HCT116 (cell line): ENCODE data around the gene CDON. TPM values are rescaled to one million over a fixed set of nuclear protein-coding genes. Genes with fewer than 3 reads are reported as not detected.

ENCODE experiments used
- ATAC-seq: fragments of 200-7000 bp; cut with Tn5 transposase; 2 replicates; pipeline ENCODE4 v1.9.1; 2020; ENCODE audit warnings: mild to moderate bottlenecking, moderate library complexity
- BruUV-seq: library from RNA; stranded (reverse); fragments of 400-500 nt; replicated peaks from 2 replicates; lab custom pipeline; 2021; lab: Mats Ljungman, UMichigan
- CTCF ChIA-PET: fragments of 300-600 bp; sonication (Branson Sonifier 250); formaldehyde crosslinking; loops from one replicate; lab custom pipeline; 2021; ENCODE audit warnings: antibody characterized with exemption; lab: Charles Lee
- POLR2A ChIA-PET: fragments of 300-600, 350-600 bp; sonication (Branson Sonifier 250); formaldehyde crosslinking; loops from one replicate; lab custom pipeline; 2021; ENCODE audit warnings: antibody characterized with exemption; lab: Charles Lee
- RAD21 ChIA-PET, 2 experiments: fragments of 300-600 bp; sonication (Branson Sonifier 250); formaldehyde crosslinking; loops; one replicate each; lab custom pipeline; 2023; ENCODE audit warnings: low total read pairs in 2 of 2; ENCODE audit not compliant: uncharacterized antibody in 2 of 2, unreplicated experiment in 2 of 2, low non-redundant PET in 1 of 2; lab: Charles Lee
- DNase-seq: peaks from one replicate; pipeline ENCODE4 v3.0.0-alpha.2; 2010; ENCODE audit warnings: low read depth, low spot score
- H2AFZ ChIP-seq: fragments of 200-600 bp; shearing (Covaris generic), sonication (generic); 2 replicates; pipeline ENCODE4 v1.6.1; 2017; ENCODE audit warnings: low read depth, mixed run types, mixed read lengths, antibody characterized with exemption, low read length; ENCODE audit not compliant: poor library complexity, severe bottlenecking
- H3K27ac ChIP-seq: 2 replicates; pipeline ENCODE4 v1.5.1; 2012; ENCODE audit warnings: low read depth, low read length
- H3K27me3 ChIP-seq: fragments of 200-600 bp; sonication (generic); 2 replicates; pipeline ENCODE4 v1.6.1; 2016; ENCODE audit warnings: mixed run types, low read length, mixed read lengths; ENCODE audit not compliant: insufficient read depth
- H3K36me3 ChIP-seq, 2 experiments: fragments of 200-500 bp in 1 of 2; fragments of 200-600 bp in 1 of 2; sonication (Bioruptor generic) in 1 of 2; sonication (generic) in 1 of 2; 2 replicates each; pipeline versions ENCODE4 v1.5.1 to v1.6.1; 2014 to 2016; ENCODE audit warnings: low read length in 2 of 2, inconsistent platforms in 1 of 2, mixed read lengths in 1 of 2, mixed run types in 1 of 2; ENCODE audit not compliant: insufficient read depth in 2 of 2, control insufficient read depth in 1 of 2
- H3K4me1 ChIP-seq, 2 experiments: fragments of 200-600 bp in 1 of 2; sonication (generic) in 1 of 2; 2 replicates each; pipeline versions ENCODE4 v1.5.1 to v1.6.1; 2012 to 2017; ENCODE audit warnings: low read length in 2 of 2, inconsistent platforms in 1 of 2, mild to moderate bottlenecking in 1 of 2, mixed read lengths in 1 of 2, mixed run types in 1 of 2, moderate library complexity in 1 of 2; ENCODE audit not compliant: insufficient read depth in 2 of 2, control insufficient read depth in 1 of 2
- H3K4me2 ChIP-seq: fragments of 200-600 bp; sonication (generic); 2 replicates; pipeline ENCODE4 v1.6.1; 2017; ENCODE audit warnings: mixed run types, low read length, mixed read lengths
- H3K4me3 ChIP-seq, 2 experiments: fragments of 200-600 bp in 1 of 2; sonication (generic) in 1 of 2; replicated peaks in 1 of 2; 2 replicates each; pipeline ENCODE4 v1.5.1; 2011 to 2016; ENCODE audit warnings: low read length in 2 of 2, control low read depth in 1 of 2, low read depth in 1 of 2, mild to moderate bottlenecking in 1 of 2, mixed read lengths in 1 of 2, mixed run types in 1 of 2
- H3K79me2 ChIP-seq: fragments of 200-600 bp; sonication (generic); 2 replicates; pipeline ENCODE4 v1.6.1; 2017; ENCODE audit warnings: mild to moderate bottlenecking, mixed run types, low read length, moderate library complexity, mixed read lengths; ENCODE audit not compliant: insufficient read depth
- H3K9ac ChIP-seq: fragments of 200-600 bp; sonication (generic); 2 replicates; pipeline ENCODE4 v1.6.1; 2016; ENCODE audit warnings: low read length, mixed read lengths
- H3K9me2 ChIP-seq: fragments of 200-600 bp; sonication (generic), shearing (Covaris generic); 2 replicates; pipeline ENCODE4 v1.6.1; 2017; ENCODE audit warnings: mixed run types, mild to moderate bottlenecking, moderate library complexity; ENCODE audit not compliant: insufficient read depth
- H3K9me3 ChIP-seq, 2 experiments: fragments of 200-500 bp in 1 of 2; fragments of 200-600 bp in 1 of 2; sonication (Bioruptor generic) in 1 of 2; sonication (generic) in 1 of 2; 2 replicates each; pipeline ENCODE4 v1.6.1; 2014 to 2017; ENCODE audit warnings: low read length in 2 of 2, mixed read lengths in 2 of 2, inconsistent platforms in 1 of 2, low read depth in 1 of 2, mild to moderate bottlenecking in 1 of 2, mixed run types in 1 of 2, moderate library complexity in 1 of 2; ENCODE audit not compliant: control insufficient read depth in 1 of 2, insufficient read depth in 1 of 2
- H4K20me1 ChIP-seq: fragments of 200-600 bp; sonication (generic), shearing (Covaris generic); 2 replicates; pipeline ENCODE4 v1.6.1; 2017; ENCODE audit warnings: mixed run types, mild to moderate bottlenecking, moderate library complexity; ENCODE audit not compliant: insufficient read depth
- EZH2 ChIP-seq: fragments of 200-600 bp; sonication (generic); IDR thresholded peaks from 2 replicates; pipeline ENCODE4 v1.6.1; 2017; ENCODE audit warnings: antibody characterized with exemption, mixed run types
- FOSL1 ChIP-seq: IDR thresholded peaks from 2 replicates; pipeline ENCODE4 v1.6.1; 2012; ENCODE audit warnings: low read depth
- JUND ChIP-seq: IDR thresholded peaks from 2 replicates; pipeline ENCODE4 v1.6.1; 2012
- POLR2A ChIP-seq: IDR thresholded peaks from 2 replicates; pipeline ENCODE4 v1.7.0; 2011; ENCODE audit warnings: borderline replicate concordance; ENCODE audit not compliant: insufficient read depth, insufficient read length; ENCODE audit errors: extremely low read depth
- POLR2AphosphoS5 ChIP-seq: IDR thresholded peaks from 2 replicates; pipeline ENCODE4 v1.6.1; 2011; ENCODE audit warnings: mild to moderate bottlenecking, low read depth, low read length, moderate library complexity
- SP1 ChIP-seq: IDR thresholded peaks from 2 replicates; pipeline ENCODE4 v1.6.1; 2012; ENCODE audit warnings: low read depth
- SRF ChIP-seq: IDR thresholded peaks from 2 replicates; pipeline ENCODE4 v1.6.1; 2012; ENCODE audit warnings: low read depth
- ZFX ChIP-seq: fragments of 450-650 bp; IDR thresholded peaks from 2 replicates; pipeline ENCODE4 v1.6.1; 2017
- ZNF274 ChIP-seq: fragments of 200-500 bp; sonication (Bioruptor generic); IDR thresholded peaks from 2 replicates; pipeline ENCODE4 v1.6.1; 2014; ENCODE audit warnings: mild to moderate bottlenecking, low read depth, low read length, inconsistent platforms
- intact Hi-C: fragments of 100-400 bp; cut with micrococcal nuclease; formaldehyde crosslinking; loops from 2 replicates; pipeline ENCODE4 v1.10.0; 2022
- total RNA-seq: library from RNA; stranded (reverse); gene quantifications from one replicate; pipeline ENCODE4 v1.2.1, GENCODE V29; 2021; ENCODE audit not compliant: unreplicated experiment
- TF ChIP-seq, protein P1 (sequence below): IDR thresholded peaks from 2 replicates; pipeline ENCODE4 v1.6.1; 2011; ENCODE audit warnings: mild to moderate bottlenecking, low read length, moderate library complexity; ENCODE audit not compliant: insufficient replicate concordance; ENCODE audit errors: extremely low read depth
- TF ChIP-seq, protein P2 (sequence below): IDR thresholded peaks from 2 replicates; pipeline ENCODE4 v1.6.1; 2012
- TF ChIP-seq, protein P3 (sequence below), 3 experiments: fragments of 200-600 bp in 1 of 3; sonication (generic) in 1 of 3; IDR thresholded peaks in 2 of 3; conservative IDR thresholded peaks in 1 of 3; 2 replicates each; pipeline ENCODE4 v1.5.1; 2012 to 2017; ENCODE audit warnings: low read depth in 2 of 3, low read length in 2 of 3, antibody characterized with exemption in 1 of 3, borderline replicate concordance in 1 of 3, control low read depth in 1 of 3, mild to moderate bottlenecking in 1 of 3, mixed read lengths in 1 of 3, mixed run types in 1 of 3, moderate library complexity in 1 of 3; ENCODE audit not compliant: insufficient read depth in 1 of 3
- TF ChIP-seq, protein P4 (sequence below): IDR thresholded peaks from 2 replicates; pipeline ENCODE4 v1.6.1; 2012; ENCODE audit warnings: low read depth

Gene CDON
- total RNA-seq, 1 experiment from 2014 or later: 16.9 TPM

DNA sequence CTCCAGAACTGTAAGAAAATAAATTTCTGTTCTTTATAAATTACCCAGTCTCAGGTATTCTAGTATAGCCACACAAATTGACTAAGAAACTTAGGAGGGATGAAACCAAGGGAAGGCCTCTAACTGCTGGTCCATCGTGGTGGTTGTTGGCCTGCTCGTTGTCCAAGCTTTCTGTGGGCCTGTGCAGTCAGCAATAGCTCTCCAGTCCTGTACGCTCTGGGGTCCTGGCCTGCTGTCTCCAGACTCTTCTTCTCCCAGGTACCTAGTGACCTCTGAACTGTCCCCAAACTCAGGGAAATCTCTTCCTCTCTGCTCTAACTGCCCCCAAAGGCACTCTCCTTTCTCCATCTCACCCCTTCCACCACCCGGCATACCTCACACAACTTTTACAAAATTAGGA lies 122.5 kb downstream of the CDON start (continued):
- TF ChIP-seq, protein P1, sequence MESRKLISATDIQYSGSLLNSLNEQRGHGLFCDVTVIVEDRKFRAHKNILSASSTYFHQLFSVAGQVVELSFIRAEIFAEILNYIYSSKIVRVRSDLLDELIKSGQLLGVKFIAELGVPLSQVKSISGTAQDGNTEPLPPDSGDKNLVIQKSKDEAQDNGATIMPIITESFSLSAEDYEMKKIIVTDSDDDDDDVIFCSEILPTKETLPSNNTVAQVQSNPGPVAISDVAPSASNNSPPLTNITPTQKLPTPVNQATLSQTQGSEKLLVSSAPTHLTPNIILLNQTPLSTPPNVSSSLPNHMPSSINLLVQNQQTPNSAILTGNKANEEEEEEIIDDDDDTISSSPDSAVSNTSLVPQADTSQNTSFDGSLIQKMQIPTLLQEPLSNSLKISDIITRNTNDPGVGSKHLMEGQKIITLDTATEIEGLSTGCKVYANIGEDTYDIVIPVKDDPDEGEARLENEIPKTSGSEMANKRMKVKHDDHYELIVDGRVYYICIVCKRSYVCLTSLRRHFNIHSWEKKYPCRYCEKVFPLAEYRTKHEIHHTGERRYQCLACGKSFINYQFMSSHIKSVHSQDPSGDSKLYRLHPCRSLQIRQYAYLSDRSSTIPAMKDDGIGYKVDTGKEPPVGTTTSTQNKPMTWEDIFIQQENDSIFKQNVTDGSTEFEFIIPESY: no peak
- TF ChIP-seq POLR2A: no peak
- no peak for TF ChIP-seq JUND
- TF ChIP-seq, all 23 proteins: peak for 0

DNA sequence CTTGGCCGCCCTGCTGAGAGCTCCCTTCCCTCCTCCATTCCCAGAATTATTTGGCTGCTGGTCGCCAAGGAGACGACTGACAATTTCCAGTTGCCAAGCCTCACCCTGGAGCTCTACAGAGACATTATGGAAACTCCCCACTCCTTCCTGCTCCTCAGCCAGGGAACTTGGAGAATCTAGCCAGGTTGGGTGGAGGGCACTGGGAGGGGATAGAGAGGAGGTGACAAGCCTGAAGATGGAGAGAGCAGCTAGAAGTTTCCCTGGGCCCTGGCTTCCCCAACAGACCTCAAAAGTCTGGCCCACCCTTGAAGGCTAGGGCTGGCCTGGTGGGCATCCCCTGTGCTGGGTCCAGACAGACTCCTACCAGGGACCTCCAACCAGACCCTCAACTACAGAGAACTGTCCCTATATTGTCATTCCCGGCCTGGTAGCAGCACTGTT lies 123.6 kb downstream of the CDON start:
- ChIA-PET CTCF (interaction anchor here (1.9 kb wide), 1 partner anchor 255 kb away, joined by 5 read pairs; no protein-coding TSS in a partner anchor), POLR2A (no interaction called here), RAD21 (no interaction called here)
- Histone ChIP-seq H4K20me1 (no peaks in the 10 kb centered on the region), H3K79me2 (no peaks in the 10 kb centered on the region), H3K9ac (no peak overlapping the region), H3K4me3 (no peak overlapping the region), H3K9me2 (no peaks in the 10 kb centered on the region), H2AFZ (no peak overlapping the region), H3K4me2 (no peak overlapping the region), H3K36me3 (no peaks in the 10 kb centered on the region), H3K27ac (no peak overlapping the region), H3K9me3 (no peaks in the 10 kb centered on the region), H3K27me3 (no peaks in the 10 kb centered on the region), H3K4me1 (peaks cover 0 to 12% of the 10 kb centered on the region in 2 experiments; a peak in 2 of 4 replicates)
- TF ChIP-seq ZNF274: no peak
- no peak for TF ChIP-seq ZFX
- TF ChIP-seq, protein P2, sequence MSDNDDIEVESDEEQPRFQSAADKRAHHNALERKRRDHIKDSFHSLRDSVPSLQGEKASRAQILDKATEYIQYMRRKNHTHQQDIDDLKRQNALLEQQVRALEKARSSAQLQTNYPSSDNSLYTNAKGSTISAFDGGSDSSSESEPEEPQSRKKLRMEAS: no peak
- TF ChIP-seq POLR2AphosphoS5: no peak
- no peak for TF ChIP-seq SRF
- no peak for TF ChIP-seq EZH2
- TF ChIP-seq, protein P3, sequence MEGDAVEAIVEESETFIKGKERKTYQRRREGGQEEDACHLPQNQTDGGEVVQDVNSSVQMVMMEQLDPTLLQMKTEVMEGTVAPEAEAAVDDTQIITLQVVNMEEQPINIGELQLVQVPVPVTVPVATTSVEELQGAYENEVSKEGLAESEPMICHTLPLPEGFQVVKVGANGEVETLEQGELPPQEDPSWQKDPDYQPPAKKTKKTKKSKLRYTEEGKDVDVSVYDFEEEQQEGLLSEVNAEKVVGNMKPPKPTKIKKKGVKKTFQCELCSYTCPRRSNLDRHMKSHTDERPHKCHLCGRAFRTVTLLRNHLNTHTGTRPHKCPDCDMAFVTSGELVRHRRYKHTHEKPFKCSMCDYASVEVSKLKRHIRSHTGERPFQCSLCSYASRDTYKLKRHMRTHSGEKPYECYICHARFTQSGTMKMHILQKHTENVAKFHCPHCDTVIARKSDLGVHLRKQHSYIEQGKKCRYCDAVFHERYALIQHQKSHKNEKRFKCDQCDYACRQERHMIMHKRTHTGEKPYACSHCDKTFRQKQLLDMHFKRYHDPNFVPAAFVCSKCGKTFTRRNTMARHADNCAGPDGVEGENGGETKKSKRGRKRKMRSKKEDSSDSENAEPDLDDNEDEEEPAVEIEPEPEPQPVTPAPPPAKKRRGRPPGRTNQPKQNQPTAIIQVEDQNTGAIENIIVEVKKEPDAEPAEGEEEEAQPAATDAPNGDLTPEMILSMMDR (IDR thresholded peaks at IDR 0.05 in 2 of 3, conservative IDR thresholded peaks at IDR 0.05 in 1 of 3; ENCODE audit: borderline replicate concordance in 1 of 3, insufficient read depth in 1 of 3, low read depth in 2 of 3, low read length in 2 of 3): no peak
- TF ChIP-seq, protein P4, sequence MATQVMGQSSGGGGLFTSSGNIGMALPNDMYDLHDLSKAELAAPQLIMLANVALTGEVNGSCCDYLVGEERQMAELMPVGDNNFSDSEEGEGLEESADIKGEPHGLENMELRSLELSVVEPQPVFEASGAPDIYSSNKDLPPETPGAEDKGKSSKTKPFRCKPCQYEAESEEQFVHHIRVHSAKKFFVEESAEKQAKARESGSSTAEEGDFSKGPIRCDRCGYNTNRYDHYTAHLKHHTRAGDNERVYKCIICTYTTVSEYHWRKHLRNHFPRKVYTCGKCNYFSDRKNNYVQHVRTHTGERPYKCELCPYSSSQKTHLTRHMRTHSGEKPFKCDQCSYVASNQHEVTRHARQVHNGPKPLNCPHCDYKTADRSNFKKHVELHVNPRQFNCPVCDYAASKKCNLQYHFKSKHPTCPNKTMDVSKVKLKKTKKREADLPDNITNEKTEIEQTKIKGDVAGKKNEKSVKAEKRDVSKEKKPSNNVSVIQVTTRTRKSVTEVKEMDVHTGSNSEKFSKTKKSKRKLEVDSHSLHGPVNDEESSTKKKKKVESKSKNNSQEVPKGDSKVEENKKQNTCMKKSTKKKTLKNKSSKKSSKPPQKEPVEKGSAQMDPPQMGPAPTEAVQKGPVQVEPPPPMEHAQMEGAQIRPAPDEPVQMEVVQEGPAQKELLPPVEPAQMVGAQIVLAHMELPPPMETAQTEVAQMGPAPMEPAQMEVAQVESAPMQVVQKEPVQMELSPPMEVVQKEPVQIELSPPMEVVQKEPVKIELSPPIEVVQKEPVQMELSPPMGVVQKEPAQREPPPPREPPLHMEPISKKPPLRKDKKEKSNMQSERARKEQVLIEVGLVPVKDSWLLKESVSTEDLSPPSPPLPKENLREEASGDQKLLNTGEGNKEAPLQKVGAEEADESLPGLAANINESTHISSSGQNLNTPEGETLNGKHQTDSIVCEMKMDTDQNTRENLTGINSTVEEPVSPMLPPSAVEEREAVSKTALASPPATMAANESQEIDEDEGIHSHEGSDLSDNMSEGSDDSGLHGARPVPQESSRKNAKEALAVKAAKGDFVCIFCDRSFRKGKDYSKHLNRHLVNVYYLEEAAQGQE: no peak
- TF ChIP-seq FOSL1: no peak
- TF ChIP-seq SP1: no peak
- no TSS peak for BruUV-seq
- intact Hi-C loops: no loop called here
- ATAC-seq (no peak), DNase-seq (no peak)
